ENCODE results near the gene GRIN2A. TPM values are rescaled to one million over a fixed set of nuclear protein-coding genes. Genes with fewer than 3 reads are reported as not detected.

GRIN2A gene
- total RNA-seq, 1 donor from 2014 or later: not detected

DNA sequence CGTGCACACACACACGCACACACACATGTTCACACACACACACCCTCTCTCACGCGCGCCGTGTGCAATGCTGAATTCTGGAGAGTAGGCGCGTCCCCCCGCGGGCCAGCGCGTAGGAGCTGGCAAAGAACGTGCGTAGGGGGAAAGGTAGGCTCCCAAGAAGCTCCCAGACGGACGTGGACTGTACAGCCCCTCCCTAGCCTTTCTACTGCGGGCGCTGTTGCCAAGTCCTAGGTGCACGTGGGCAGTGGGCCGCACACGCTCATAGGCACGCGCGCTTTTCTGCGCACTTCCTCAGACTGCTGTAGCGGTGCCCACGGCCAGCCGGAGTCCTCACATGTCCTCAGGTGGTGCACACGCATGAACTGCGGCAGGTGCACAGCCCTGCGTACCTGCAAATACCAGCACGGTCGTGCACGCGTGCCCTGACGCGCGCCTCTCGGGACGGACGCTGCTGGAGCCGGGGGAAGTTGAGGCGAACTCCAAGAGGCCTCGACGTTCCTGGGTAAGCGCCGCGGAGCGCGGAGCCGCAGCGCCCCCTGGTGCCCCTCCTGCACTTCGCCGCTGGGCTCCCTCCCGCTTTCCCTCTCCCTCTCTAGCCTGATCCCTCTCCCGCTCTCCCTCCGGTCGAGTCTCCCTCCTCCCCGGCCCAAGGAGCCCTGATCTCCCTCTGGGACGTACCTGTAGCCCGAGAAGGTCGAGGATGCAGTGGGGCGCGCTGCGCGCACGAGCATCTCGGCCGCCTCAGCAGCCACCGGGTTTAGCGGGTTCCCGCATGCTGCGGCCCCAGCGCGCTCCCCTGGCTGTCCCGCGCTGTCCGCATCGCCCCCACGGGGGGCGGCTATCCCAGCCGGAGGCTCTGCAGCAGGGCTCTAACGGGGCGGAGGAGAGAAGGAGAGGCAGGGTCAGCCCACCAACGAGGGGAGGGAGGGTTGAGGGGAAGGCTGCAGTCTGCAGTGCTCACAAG lies 749 bp downstream of the GRIN2A start:
- Histone ChIP-seq H3K4me3 (ENCODE audit: low read depth, low read length) (no peak overlapping the region), H3K36me3 (ENCODE audit: control insufficient read depth, insufficient read depth, low read length) (no peaks in the 10 kb centered on the region), H3K27me3 (ENCODE audit: control insufficient read depth, insufficient read depth, low read length) (peaks cover 7% of the 10 kb centered on the region)
- peak; percentile 20 for DNase-seq (ENCODE audit: low read depth)
- no peak for FAIRE-seq
- TF ChIP-seq, protein P1, sequence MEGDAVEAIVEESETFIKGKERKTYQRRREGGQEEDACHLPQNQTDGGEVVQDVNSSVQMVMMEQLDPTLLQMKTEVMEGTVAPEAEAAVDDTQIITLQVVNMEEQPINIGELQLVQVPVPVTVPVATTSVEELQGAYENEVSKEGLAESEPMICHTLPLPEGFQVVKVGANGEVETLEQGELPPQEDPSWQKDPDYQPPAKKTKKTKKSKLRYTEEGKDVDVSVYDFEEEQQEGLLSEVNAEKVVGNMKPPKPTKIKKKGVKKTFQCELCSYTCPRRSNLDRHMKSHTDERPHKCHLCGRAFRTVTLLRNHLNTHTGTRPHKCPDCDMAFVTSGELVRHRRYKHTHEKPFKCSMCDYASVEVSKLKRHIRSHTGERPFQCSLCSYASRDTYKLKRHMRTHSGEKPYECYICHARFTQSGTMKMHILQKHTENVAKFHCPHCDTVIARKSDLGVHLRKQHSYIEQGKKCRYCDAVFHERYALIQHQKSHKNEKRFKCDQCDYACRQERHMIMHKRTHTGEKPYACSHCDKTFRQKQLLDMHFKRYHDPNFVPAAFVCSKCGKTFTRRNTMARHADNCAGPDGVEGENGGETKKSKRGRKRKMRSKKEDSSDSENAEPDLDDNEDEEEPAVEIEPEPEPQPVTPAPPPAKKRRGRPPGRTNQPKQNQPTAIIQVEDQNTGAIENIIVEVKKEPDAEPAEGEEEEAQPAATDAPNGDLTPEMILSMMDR (IDR thresholded peaks at IDR 0.05; ENCODE audit: insufficient read depth, low read length, severe bottlenecking): peak; percentile 97

DNA sequence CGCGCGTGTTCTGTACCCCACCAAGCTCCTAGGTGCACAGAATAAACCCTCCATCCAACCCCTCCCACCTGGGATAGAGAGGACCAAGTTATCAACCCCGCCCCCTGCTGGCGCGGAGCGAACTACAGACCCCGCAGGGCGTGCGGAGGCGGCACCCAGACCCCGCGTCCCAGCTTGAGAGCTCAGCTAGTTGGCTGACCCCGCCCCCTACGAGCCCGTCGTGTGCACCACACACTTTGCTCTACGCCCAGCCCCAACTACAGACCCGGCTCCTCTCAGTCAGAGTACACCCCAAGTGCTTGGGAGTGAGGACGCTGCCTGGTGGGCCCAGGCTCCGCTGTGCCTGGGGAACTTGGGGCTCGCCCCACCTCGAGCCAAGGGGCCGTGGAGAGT lies 1.5 kb downstream of the GRIN2A start:
- peaks cover 7% of the 10 kb centered on the region for H3K27me3 ChIP-seq (ENCODE audit: control insufficient read depth, insufficient read depth, low read length)
- TF ChIP-seq, protein P1 (IDR thresholded peaks at IDR 0.05; ENCODE audit: insufficient read depth, low read length, severe bottlenecking): peak; percentile 19
- no peak for FAIRE-seq
- no peak overlapping the region for H3K4me3 ChIP-seq (ENCODE audit: low read depth, low read length)
- no peak for DNase-seq (ENCODE audit: low read depth)
- H3K36me3 ChIP-seq (ENCODE audit: control insufficient read depth, insufficient read depth, low read length): no peaks in the 10 kb centered on the region

DNA sequence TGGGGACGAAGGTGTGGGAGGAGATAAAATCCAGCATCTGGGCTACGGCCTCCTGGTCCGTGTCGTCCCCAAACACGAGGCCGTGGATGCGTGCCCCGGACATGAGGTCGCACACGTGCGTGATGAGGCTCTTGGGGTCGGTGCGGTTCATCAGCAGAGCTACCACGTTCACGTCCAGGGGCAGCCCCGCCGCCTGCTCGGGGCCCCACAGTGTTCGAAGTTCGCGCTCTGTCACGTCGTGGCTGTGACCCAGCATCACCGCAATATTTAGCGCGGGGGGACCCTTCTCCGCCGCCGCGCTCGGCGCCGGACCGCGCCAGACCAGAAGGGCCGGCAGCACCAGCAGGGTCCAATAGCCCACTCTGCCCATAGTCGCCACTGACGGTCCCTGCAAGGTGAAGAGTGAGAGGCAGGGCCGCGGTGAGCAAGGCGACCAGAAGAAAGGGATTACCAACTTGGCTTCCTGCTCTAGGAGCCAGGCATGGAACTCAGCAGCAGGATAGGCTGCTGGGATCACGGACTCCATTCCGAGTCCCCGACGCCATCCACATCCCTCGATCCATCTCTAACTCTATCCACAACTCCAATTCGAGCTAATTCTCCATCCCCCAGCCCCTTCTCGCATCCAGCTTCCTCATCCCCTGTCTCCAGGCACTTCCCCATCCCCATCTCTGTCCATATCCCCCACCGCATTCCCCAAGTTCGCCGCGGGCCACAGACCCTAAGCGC lies 2.0 kb downstream of the GRIN2A start:
- H3K27me3 ChIP-seq (ENCODE audit: control insufficient read depth, insufficient read depth, low read length): peaks cover 7% of the 10 kb centered on the region
- no peak overlapping the region for H3K4me3 ChIP-seq (ENCODE audit: low read depth, low read length)
- TF ChIP-seq, protein P1 (IDR thresholded peaks at IDR 0.05; ENCODE audit: insufficient read depth, low read length, severe bottlenecking): no peak
- no peaks in the 10 kb centered on the region for H3K36me3 ChIP-seq (ENCODE audit: control insufficient read depth, insufficient read depth, low read length)
- FAIRE-seq (no peak), DNase-seq (ENCODE audit: low read depth) (no peak)

GRCh38 chr16:10178526-10178925 lies 3.7 kb downstream of the GRIN2A start:
- DNase-seq (ENCODE audit: low read depth) (no peak), FAIRE-seq (no peak)
- peaks cover 7% of the 10 kb centered on the region for H3K27me3 ChIP-seq (ENCODE audit: control insufficient read depth, insufficient read depth, low read length)
- TF ChIP-seq, protein P1 (IDR thresholded peaks at IDR 0.05; ENCODE audit: insufficient read depth, low read length, severe bottlenecking): no peak
- no peaks in the 10 kb centered on the region for H3K36me3 ChIP-seq (ENCODE audit: control insufficient read depth, insufficient read depth, low read length)
- no peak overlapping the region for H3K4me3 ChIP-seq (ENCODE audit: low read depth, low read length)

- DNase-seq (ENCODE audit: low read depth) (peak; percentile 26), FAIRE-seq (no peak)
- TF ChIP-seq, protein P1 (IDR thresholded peaks at IDR 0.05; ENCODE audit: insufficient read depth, low read length, severe bottlenecking): no peak
- H3K4me3 ChIP-seq (ENCODE audit: low read depth, low read length): no peak overlapping the region
- peaks cover 7% of the 10 kb centered on the region for H3K27me3 ChIP-seq (ENCODE audit: control insufficient read depth, insufficient read depth, low read length)
- no peaks in the 10 kb centered on the region for H3K36me3 ChIP-seq (ENCODE audit: control insufficient read depth, insufficient read depth, low read length)
Observed at GRCh38 chr16:10178080-10178479, 4.1 kb downstream of the GRIN2A start.

Measured in bronchial epithelial cell (primary cell).